Breast epithelium (tissue), 3 donors: ENCODE measurements around the gene KYAT1.

Experiments
- CTCF ChIP-seq, 3 donors: fragments of 450-650 bp; IDR thresholded peaks; one replicate each; pipeline ENCODE4 v1.5.1; 2016 to 2017; ENCODE audit warnings: antibody characterized with exemption in 3 of 3, mild to moderate bottlenecking in 3 of 3, moderate library complexity in 3 of 3
- POLR2A ChIP-seq: fragments of 450-650 bp; IDR thresholded peaks from one replicate; pipeline ENCODE4 v1.6.1; 2016; ENCODE audit warnings: antibody characterized with exemption, mild to moderate bottlenecking, moderate library complexity
- POLR2AphosphoS5 ChIP-seq, 3 donors: sonication (generic); formaldehyde crosslinking; IDR thresholded peaks; one replicate each; pipeline ENCODE4 v1.6.1; 2017; ENCODE audit warnings: antibody characterized with exemption in 3 of 3

GRCh38 chr9:128786681-128787601 is 94.8 kb downstream of the KYAT1 start, which contains the start of gene TBC1D13:
- peak; percentile 35 for TF ChIP-seq POLR2A
- no peak for TF ChIP-seq CTCF (IDR thresholded peaks at IDR 0.05)
- peak; percentile 71 to 86 (median 77) for TF ChIP-seq POLR2AphosphoS5 (IDR thresholded peaks at IDR 0.05)
